Stimulated activated CD4-positive, alpha-beta T cell treated with anti-CD3 and anti-CD28 coated beads, Interleukin-15, amount 100 ng/mL, for 24 hours (primary cell): Measurements from ENCODE around the gene SPN.
"Not testable (repeated sequence)": the region's sequence is repeated elsewhere in the genome, so short reads cannot be mapped to it uniquely, and the experiment has no call there.

Source experiments
- DNase-seq: peaks from one replicate; pipeline ENCODE4 v3.0.0-alpha.2; 2020

Gene SPN

DNA sequence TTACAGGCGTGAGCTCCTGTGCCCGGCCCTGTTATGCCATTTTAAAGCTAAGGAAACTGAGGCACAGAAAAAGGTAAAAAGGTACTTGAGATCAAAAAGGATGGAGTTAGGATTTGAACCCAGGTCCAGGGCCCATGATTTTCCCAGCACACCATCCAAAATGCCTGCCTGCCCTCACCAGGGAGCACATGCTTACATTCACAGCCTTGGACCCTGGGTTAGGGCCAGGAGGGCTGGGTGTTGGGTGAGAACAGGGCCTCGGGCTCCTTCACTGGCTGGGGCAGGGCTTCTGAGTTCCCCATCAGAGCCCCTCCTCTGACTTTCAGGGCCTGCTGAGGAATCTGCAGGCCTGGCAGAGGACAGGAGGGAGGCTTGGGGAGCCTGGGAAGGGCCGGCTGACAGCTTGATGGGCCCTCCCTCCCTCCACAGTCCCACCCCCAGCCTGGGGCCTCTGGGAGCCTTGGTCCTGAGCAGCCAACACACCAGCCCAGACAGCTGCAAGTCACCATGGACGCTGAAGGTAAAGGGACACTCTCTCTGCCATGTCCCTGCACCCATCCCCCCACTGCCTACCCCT, 15.7 kb downstream of the SPN start, which contains the start of gene QPRT:
TSS of gene QPRT (plus strand) at position 490 of the 577 bp plus-strand sequence. CDS start at position 508, 18 bp downstream.
- DNase-seq: peak; percentile 11

DNA sequence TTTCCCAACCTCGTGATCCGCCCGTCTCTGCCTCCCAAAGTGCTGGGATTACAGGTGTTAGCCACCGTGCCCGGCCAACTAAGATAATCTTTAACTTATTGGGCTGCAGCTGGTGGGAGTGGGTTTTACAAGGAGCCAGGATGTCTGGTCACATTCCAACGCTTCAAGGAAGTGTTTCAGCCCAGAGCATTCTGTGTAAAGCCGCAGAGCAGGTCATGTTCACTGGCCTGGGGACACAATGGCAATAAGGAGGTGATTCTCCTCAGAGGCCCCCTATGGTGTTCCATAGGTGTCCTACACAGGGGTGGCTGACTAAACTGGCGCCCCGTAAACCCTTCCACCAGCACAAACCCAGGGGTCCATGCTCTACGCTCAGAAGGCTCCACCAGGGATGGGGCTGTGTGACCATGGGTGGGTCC, 17.1 kb downstream of the SPN start:
- no peak for DNase-seq

DNA sequence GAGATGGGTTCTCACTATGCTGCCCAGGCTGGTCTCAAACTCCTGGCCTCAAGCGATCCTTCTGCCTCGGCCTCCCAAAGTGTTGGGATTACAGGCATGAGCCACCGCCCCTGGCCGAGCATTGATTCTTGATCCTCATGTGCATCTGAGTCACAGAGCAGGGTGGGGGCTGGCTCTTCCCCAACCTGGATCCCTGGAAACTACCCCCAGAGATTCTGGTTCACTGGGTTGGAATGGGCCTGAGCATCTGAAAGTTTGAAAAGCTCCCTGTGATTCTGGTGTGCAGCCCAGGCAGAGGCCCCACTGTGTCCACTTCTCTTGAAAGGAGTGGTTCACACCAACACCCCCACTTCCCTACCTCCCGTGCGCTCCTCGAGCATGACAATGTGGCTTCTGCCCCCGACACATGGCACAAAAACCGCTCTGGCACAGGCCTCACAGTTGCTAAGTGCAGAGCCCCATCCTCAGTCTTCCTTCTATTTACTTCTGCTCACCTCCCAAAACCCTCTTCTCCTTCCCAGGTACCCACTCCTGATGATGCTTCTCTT, 20.6 kb downstream of the SPN start:
- DNase-seq: no peak

DNA sequence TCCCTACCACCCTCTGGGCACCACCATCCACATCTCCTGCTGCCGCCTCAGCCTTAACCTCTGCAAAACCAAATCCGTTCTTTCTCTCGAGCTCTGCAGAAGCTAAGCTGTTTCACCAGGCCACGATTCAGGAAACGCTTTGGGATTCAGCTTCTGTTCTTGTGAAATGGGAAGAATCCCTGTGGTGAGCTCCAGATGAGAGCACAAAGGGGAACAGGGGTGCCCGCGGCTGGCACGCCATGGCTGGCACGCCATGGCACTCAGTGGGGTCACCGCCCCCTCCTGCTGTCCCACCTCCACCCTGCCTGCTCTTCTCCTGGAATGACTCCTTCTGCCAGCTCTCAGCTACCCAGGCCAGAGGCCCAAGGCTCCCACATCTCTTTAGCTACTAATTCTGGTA, 21.6 kb downstream of the SPN start:
- DNase-seq: no peak

DNA sequence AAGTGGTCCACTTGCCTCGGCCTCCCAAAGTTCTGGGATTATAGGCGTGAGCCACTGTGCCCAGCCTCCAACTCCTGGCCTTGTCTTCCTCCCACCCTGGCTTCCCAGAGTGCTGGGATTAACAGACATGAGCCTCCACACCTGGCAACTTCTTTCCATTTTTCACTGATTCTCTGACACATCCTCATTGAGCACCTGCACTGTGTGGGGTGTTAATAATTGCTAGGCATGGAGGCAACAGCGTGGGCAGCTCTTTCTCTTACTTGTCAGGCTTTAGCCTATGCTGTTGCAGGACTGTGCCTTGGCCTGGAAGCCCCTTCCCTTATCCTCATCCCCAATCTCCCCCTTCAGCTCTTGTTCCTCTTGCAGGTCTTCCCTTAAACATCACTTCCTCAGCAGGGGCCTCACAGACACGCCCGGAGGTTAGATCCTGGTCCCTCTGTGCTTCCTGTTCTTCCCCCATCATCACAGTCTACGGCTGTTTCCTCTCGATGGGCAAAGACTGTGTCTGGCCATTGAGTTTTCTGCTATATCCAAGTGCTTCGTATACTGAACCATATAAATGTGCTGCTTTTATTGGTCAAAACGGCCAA, 23.8 kb downstream of the SPN start:
- no peak for DNase-seq

DNA sequence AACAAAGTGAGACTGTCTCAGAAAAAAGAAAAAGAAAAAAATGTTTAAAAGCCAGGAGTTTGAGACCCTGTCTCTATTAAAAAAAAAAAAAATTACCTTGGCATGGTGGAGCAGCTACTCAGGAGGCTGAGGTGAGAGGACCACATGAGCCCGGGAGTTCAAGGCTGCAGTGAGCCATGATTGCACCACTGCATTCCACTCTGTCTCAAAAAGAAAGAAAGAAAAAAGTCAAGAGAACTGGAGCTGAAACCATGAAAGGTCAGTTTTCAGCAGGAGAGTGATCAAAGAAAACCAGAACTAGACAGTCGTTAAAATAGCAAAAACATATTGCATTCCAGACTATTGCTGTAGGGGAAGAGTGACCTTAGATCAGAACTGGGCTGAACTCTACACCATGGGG, 24.7 kb downstream of the SPN start:
- DNase-seq: no peak

DNA sequence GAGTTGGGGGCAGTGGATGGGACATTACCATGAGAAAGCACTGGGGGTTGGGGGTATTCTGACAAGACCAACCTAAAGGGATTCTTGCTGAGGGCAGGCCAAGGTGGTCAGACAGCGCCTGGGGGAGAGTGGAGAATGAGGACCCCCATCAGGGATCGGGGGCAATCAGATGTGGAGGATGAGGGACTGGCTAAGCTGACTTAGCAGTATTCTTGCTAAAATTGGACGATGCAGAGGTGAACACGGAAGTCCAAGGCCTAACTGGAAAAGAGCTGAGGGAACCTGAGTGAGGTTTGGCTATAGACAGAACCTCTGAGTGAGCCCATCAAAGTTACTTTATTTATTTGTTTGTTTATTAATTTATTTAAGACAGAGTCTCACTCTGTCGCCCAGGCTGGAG, 25.1 kb downstream of the SPN start:
- no peak for DNase-seq

DNA sequence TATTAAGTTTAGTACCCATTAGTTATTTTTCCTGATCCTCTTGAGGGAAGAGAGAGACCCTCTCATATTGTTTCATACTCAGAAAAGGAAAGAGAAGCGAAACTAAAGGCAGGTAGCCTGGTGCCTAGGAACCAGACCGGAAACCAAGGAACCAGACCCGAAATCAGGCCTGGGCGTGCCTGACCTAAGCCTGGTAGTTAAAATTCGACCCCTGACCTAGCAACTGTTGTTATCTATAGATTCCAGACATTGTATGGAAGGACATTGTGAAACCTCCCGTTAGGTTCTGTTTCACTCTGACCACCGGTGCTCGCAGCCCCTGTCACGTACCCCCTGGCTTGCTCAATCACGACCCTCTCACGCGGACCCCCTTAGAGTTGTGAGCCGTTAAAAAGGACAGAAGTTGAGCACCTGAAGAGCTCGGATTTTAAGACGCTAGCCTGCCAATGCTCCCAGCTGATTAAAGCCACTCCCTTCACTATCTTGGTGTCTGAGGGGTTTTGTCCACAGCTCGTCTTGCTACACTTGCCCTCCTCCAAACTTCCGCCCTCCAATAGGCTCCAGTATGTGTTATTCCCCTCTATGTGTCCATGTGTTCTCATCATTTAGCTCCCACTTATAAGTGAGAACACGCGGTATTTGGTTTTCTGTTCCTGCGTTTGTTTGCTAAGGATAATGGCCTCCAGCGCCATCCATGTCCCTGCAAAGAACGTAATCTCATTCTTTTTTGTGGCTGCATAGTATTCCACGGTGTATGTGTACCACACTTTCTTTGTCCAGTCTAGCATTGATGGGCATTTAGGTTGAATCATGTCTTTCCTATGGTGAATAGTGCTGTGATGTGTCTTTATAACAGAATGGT, 26.7 kb downstream of the SPN start:
- not testable (repeated sequence) for DNase-seq

DNA sequence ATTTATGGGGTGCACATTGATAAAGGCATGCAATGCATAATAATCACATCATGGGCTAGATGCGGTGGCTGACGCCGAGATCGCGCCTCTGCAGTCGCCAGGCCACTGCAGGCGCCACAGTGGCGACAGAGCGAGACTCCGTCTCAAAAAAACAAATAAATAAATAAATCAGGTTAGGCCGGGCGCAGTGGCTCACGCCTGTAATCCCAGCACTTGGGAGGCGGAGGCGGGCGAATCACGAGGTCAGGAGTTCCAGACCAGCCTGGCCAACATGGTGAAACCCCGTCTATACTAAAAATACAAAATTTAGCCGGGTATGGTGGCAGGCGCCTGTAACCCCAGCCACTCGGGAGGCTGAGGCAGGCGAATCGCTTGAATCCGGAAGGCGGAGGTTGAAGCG, 29.6 kb downstream of the SPN start:
- DNase-seq: not testable (repeated sequence)

DNA sequence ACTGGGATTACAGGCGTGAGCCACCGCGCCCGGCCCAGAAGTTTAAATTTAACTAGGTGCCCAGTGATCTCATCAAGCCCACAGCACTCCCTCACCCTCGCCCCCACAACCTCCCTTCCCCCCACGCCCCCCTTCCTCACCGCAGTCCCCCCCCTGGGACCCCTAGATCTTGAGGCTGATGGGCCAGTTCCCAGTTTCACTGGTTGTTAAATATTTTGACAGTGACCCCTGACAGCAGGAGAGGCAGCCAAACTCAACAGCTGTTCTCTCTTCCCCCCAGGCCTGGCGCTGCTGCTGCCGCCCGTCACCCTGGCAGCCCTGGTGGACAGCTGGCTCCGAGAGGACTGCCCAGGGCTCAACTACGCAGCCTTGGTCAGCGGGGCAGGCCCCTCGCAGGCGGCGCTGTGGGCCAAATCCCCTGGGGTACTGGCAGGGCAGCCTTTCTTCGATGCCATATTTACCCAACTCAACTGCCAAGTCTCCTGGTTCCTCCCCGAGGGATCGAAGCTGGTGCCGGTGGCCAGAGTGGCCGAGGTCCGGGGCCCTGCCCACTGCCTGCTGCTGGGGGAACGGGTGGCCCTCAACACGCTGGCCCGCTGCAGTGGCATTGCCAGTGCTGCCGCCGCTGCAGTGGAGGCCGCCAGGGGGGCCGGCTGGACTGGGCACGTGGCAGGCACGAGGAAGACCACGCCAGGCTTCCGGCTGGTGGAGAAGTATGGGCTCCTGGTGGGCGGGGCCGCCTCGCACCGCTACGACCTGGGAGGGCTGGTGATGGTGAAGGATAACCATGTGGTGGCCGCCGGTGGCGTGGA, 31.5 kb downstream of the SPN start:
- no peak for DNase-seq

DNA sequence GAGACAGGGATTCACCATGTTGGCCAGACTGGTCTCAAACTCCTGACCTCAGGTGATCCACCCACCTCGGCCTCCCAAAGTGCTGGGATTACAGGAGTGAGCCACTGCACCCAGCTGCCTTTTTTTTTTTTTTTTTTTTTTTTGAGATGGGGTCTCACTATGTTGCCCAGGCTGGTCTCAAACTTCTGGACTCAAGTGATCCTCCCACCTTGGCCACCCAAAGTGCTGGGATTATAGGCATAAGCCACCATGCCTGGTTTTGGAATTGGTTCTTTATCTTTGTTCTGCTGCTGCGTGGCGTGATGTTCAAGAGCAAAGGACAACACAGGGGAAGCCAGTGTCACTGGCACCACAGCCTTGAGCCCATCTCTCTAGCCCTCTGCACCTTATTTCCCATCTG, 32.6 kb downstream of the SPN start:
- not testable (repeated sequence) for DNase-seq

DNA sequence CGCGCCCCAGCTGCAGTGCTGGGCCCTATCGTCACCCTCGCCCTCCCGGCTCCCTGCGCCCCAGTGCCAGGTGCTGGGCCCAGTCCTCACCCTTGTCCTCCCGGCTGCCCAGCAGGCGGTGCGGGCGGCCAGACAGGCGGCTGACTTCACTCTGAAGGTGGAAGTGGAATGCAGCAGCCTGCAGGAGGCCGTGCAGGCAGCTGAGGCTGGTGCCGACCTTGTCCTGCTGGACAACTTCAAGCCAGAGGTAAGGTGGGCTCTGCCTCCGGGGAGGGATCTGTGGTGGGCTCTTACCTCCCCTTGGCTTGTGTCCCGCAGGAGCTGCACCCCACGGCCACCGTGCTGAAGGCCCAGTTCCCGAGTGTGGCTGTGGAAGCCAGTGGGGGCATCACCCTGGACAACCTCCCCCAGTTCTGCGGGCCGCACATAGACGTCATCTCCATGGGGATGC, 33.9 kb downstream of the SPN start:
- DNase-seq: no peak

DNA sequence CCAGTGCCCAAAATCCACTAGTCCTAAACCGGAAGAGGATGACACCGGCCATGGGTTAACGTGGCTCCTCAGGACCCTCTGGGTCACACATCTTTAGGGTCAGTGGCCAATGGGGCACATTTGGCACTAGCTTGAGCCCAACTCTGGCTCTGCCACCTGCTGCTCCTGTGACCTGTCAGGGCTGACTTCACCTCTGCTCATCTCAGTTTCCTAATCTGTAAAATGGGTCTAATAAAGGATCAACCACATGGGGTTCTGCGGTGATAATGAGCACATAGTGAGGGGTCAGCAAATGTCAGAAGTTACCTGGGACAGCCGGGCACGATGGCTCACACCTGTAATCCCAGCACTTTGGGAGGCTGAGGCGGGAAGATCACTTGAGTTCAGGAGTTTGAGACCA, 34.3 kb downstream of the SPN start:
- no peak for DNase-seq

DNA sequence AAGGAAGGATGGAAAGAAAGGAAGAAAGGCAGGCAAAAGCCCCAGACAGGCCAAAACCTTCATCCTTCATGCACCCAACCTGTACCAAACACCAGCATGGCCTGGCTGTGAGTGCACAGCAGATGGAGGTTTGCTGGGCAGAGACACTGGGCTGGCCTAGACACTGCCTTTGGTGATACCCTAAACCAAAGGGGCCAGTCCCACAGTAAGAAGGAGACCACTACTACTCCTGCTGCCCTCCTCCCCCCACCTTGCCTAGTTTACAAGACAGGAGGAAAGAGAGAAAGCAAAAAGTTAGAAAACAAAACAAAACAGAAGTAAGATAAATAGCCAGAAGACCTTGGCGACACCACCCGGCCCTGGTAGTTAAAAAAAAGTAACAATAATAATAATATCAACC, 35.0 kb downstream of the SPN start:
- no peak for DNase-seq

DNA sequence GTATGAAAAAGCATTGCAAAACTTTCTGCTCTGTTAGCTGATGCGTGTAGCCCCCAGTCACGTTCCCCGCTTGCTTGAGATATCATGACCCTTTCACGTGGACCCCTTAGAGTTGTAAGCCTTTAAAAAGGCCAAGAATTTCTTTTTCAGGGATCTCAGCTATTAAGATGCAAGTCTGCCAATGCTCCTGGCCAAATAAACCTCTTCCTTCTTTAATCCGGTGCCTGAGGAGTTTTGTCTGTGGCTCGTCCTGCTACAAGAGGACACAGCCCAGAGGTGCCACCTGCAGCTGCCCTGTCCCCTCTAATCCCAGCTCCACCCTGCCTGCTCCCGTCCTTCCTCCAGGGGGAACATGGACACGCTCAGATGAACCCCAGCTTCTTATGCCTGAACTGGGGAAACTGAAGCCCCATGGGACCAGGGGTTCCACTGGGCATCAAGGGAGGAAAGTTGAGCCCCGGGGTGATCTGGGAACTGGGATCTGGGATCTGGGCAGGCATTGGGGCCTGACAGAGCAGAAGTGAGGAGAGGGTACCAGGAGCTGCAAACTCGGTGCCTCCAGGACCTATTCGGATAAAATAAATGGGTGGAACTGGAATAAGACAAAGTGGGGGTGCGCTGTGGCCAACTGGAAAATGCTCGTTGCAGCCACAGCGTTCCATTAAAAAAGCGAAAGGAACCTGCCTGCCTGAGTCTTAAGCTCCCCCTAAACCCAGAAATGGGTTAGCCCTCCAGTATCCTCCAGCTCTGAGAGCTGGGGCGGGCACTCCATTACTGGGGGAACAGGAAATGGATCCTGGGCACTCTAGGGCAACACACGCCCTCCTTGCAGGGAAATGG, 35.7 kb downstream of the SPN start:
- no peak for DNase-seq

DNA sequence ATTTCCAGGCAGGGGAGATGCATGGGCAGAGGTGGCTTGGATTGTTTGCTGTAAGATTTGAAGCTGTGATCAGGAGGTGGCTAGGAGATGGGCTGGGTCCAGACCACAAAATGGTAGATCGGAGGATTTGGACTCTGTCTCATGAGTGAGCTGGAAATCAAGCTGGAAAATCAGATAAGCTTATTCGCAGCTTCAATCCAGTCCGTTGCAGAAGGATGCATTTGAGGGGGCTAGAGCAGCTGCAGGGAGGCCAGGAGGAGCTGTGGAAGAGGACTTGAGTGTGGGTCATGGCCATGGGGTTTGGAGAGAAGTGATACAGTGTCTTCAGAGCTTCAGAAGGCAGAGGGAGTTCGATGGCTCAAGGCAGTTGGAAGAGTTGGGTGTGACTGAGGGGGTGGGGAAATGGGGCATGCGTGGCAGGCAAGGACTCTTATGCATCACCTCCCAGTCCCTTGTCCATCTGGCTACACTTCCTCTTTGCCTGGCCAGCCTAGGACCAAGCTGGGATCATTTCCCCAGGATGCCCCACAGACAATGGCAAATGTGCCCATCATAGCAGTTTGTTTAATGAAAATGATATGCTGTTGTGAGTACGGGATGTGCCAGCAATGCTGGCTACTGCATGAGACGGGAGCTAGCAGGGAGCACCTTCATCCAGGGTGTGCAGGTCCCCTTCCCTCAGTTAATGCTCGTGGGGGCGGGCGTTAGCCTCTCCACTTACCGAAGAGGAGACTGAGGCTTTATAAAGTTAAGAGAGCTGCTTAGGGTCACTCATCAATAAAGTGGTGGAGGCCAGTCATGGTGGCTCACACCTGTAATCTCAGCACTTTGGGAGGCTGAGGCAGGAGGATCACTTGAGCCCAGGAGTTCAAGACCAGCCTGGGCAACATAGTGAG, 36.5 kb downstream of the SPN start:
- DNase-seq: no peak

DNA sequence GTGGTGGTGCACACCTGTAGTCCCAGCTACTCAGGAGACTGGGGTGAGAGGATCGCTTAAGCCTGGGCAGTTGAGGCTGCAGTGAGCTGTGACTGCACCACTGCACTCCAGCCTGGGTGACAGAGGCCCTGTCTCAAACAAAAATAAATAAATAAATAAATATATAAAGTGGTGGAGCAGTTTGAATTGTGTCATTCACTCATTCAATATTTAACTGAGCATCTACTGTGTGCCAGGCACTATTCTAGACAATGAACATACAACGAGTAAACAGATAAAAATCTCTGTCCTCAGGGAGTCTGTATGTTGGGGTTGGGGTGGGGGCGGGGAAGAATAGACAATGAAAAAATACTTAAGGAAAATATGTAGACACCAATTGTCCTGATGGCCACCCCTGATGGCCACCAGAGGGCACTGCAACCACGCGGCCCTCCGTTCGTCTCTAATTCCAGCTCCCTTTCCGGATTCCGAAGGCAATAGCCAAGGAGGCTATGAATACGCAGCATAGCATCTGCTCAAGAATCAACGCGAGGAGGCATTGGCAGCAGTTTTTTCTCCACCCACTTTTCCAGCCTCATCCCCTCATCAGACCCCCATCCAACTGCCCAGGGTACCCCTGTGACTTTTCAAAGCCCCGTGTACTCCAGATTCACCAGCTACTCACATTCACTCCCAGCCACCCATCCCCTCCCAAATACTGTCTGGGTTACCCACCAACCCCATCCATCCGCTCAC, 37.4 kb downstream of the SPN start:
- DNase-seq: peak; percentile 80

DNA sequence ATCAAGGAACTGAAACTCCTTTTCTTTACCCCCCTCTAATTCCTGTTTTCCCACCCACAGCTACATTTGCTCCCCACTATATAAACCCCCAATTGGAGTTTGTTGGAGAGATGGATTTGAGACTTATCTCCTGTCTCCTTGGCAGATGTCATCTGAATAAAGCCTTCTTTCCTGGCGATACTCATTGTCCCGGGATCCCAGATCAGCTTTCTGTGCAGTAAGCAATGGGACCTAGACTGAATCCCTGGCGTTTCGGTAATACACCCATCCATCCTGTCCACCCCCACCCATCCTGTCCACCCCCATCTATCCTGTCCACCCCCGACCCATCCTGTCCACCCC, 38.1 kb downstream of the SPN start:
- DNase-seq: no peak

DNA sequence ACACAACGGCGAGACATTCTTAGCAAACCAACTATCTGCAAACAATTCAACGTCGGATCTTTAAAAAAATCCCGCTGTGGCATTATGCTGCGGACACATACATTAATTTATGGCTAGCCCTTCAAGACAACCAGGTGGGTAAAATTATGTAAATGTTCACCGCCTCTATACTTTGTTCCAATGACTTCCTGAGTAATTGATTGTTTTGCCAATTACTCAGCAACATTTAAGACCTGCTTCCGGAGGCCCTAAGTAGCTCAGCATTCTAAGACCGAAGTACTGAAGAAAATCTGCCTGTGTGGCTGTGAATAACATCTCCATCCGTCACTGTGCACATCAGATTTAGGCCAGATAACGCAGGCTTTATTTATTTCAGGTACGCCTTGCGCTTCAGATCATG, 39.2 kb downstream of the SPN start:
- peak; percentile 14 for DNase-seq

DNA sequence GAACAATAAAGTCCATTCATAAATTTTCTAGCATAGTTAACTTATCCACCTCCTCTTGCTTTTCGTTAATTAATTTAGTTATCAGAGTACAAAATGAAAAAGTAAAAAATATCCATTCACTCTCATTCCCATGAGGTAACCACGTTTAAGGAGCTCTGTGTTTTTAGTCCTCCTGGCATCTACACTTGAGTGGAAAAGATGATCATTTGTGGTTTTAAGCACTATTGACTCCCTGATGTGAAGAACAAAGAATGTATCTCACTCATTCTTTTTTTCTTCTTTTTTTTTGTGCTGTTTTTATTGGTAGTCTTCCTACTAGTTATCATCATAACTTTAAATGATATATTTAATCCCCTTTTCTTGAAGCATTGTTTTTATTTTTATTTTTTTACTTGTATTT, 42.0 kb downstream of the SPN start:
- no peak for DNase-seq
